ENCODE results near the gene ACOT12.
A peak's percentile ranks its signal among the peaks of the same experiment; 100 is the strongest.

Gene ACOT12

GRCh38 chr5:81398741-81399140 lies 4.8 kb upstream of the ACOT12 start:
- Histone ChIP-seq H3K36me3 (ENCODE audit: control insufficient read depth in 1 of 2, insufficient read depth in 2 of 2, low read length in 2 of 2) (no peaks in the 10 kb centered on the region), H3K27ac (ENCODE audit: low read length) (no peak overlapping the region), H3K4me1 (ENCODE audit: control insufficient read depth in 1 of 2, insufficient read depth in 2 of 2, low read length in 2 of 2) (peaks cover 0 to 5% of the 10 kb centered on the region in 2 donors), H3K9me3 (ENCODE audit: control insufficient read depth in 1 of 2, low read length in 2 of 2) (peaks cover 0 to 3% of the 10 kb centered on the region in 2 donors), H3K27me3 (ENCODE audit: low read depth, low read length) (peaks cover 4% of the 10 kb centered on the region), H3K4me3 (ENCODE audit: low read depth in 1 of 2, low read length in 2 of 2) (no peak overlapping the region)

DNA sequence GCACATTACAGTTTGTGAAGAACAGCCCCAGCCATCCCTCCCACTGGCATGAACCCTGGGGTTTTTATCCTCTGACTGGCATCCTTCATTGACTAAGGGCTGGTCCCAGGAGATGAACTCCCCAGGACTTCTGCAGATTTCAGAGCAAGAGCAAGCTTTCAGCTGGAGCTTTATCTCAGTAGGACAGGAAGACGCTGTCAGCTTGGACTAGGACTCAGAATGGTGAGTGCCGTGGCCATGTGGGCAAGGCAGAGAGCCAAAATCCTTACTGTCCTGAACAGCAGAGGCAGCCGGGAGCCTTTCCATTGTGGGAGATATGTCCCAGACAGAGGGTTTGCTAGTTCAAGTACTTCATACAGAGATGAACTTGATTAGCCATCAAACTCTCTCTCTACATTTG lies 3.2 kb upstream of the ACOT12 start:
- peaks cover 0 to 3% of the 10 kb centered on the region in 2 donors for H3K9me3 ChIP-seq (ENCODE audit: control insufficient read depth in 1 of 2, low read length in 2 of 2)

DNA sequence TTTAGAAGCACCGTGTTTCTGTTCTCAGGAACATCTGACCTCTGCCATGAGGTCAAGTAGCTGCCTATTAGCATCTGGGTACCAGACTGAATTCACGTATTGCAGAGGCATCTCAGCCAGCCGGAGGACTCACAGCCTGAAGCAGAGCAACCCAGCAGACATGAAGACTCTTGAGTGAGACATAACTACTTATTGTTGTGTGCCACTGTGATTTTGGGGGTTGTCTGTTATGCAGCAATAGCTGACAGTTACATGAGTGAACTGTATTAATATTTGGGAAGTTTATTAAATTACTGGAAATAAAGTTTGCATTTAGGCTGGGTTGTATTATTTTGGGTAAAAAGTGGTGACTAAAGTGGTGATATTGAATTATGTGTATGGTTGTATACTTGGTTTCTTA lies 1.3 kb upstream of the ACOT12 start:
- Histone ChIP-seq H3K36me3 (ENCODE audit: control insufficient read depth in 1 of 2, insufficient read depth in 2 of 2, low read length in 2 of 2) (no peaks in the 10 kb centered on the region), H3K4me1 (ENCODE audit: control insufficient read depth in 1 of 2, insufficient read depth in 2 of 2, low read length in 2 of 2) (peaks cover 0 to 5% of the 10 kb centered on the region in 2 donors), H3K27me3 (ENCODE audit: low read depth, low read length) (peaks cover 4% of the 10 kb centered on the region), H3K4me3 (ENCODE audit: low read depth in 1 of 2, low read length in 2 of 2) (no peak overlapping the region), H3K27ac (ENCODE audit: low read length) (no peak overlapping the region), H3K9me3 (ENCODE audit: control insufficient read depth in 1 of 2, low read length in 2 of 2) (peaks cover 0 to 3% of the 10 kb centered on the region in 2 donors)

More for the DNA sequence above, 3.2 kb upstream of the ACOT12 start:
- Histone ChIP-seq H3K4me3 (ENCODE audit: low read depth in 1 of 2, low read length in 2 of 2) (no peak overlapping the region), H3K36me3 (ENCODE audit: control insufficient read depth in 1 of 2, insufficient read depth in 2 of 2, low read length in 2 of 2) (no peaks in the 10 kb centered on the region), H3K27me3 (ENCODE audit: low read depth, low read length) (peaks cover 4% of the 10 kb centered on the region), H3K27ac (ENCODE audit: low read length) (no peak overlapping the region), H3K4me1 (ENCODE audit: control insufficient read depth in 1 of 2, insufficient read depth in 2 of 2, low read length in 2 of 2) (peaks cover 0 to 5% of the 10 kb centered on the region in 2 donors)

GRCh38 chr5:81393430-81393782 lies 528 bp downstream of the ACOT12 start:
- Histone ChIP-seq H3K4me1 (ENCODE audit: control insufficient read depth in 1 of 2, insufficient read depth in 2 of 2, low read length in 2 of 2) (peaks cover 0 to 5% of the 10 kb centered on the region in 2 donors), H3K9me3 (ENCODE audit: control insufficient read depth in 1 of 2, low read length in 2 of 2) (peaks cover 0 to 3% of the 10 kb centered on the region in 2 donors), H3K4me3 (ENCODE audit: low read depth in 1 of 2, low read length in 2 of 2) (peak overlapping the region in 1 of 2 donors; percentile 62), H3K27ac (ENCODE audit: low read length) (no peak overlapping the region), H3K27me3 (ENCODE audit: low read depth, low read length) (peaks cover 4% of the 10 kb centered on the region), H3K36me3 (ENCODE audit: control insufficient read depth in 1 of 2, insufficient read depth in 2 of 2, low read length in 2 of 2) (no peaks in the 10 kb centered on the region)

DNA sequence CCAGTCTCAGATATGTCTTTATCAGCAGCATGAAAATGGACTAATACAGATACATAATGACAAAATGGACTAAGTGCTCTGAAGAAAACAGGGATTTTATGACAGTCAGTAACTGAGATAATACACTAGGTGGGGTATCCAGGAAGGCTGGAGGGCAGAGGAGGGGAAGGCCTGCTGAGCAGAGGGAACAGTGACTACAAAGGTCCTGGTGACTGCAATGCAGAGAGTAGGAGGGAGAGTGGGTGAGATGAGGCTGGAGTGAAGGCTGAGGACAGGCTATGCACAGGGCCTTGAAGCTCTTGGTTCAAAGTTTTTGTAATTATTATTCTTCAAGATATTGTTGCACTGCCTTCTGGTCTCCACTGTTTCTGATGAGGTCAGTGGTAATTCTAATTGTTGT lies 4.9 kb downstream of the ACOT12 start:
- Histone ChIP-seq H3K4me1 (ENCODE audit: control insufficient read depth in 1 of 2, insufficient read depth in 2 of 2, low read length in 2 of 2) (peaks cover 0 to under 1% of the 10 kb centered on the region in 2 donors), H3K36me3 (ENCODE audit: control insufficient read depth in 1 of 2, insufficient read depth in 2 of 2, low read length in 2 of 2) (no peaks in the 10 kb centered on the region), H3K27me3 (ENCODE audit: low read depth, low read length) (no peaks in the 10 kb centered on the region), H3K27ac (ENCODE audit: low read length) (no peak overlapping the region), H3K9me3 (ENCODE audit: control insufficient read depth in 1 of 2, low read length in 2 of 2) (no peaks in the 10 kb centered on the region), H3K4me3 (ENCODE audit: low read depth in 1 of 2, low read length in 2 of 2) (no peak overlapping the region)

DNA sequence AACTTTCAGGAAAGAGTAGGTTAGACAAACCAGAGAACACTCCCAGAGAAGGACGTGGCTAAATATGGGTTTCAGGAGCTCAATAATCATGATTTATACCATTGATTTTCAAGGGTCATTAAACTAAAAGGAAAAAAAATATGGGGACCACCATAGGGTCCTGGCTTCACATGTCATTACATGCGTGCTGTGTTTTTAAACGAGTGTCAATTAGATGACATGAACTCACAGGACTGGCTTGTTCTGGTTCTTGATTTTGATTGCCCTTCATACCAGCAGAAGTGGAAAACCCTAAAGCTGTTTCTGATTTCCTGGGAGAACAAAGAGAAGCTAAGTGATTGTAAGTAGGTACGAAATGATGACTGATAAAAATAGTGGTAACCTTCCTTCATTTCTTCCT lies 5.8 kb downstream of the ACOT12 start:
- no peak overlapping the region for H3K4me3 ChIP-seq (ENCODE audit: low read depth in 1 of 2, low read length in 2 of 2)
- H3K4me1 ChIP-seq (ENCODE audit: control insufficient read depth in 1 of 2, insufficient read depth in 2 of 2, low read length in 2 of 2), result no peaks in the 10 kb centered on the region
- no peaks in the 10 kb centered on the region for H3K36me3 ChIP-seq (ENCODE audit: control insufficient read depth in 1 of 2, insufficient read depth in 2 of 2, low read length in 2 of 2)
- no peak overlapping the region for H3K27ac ChIP-seq (ENCODE audit: low read length)
- no peaks in the 10 kb centered on the region for H3K9me3 ChIP-seq (ENCODE audit: control insufficient read depth in 1 of 2, low read length in 2 of 2)
- H3K27me3 ChIP-seq (ENCODE audit: low read depth, low read length), result no peaks in the 10 kb centered on the region

DNA sequence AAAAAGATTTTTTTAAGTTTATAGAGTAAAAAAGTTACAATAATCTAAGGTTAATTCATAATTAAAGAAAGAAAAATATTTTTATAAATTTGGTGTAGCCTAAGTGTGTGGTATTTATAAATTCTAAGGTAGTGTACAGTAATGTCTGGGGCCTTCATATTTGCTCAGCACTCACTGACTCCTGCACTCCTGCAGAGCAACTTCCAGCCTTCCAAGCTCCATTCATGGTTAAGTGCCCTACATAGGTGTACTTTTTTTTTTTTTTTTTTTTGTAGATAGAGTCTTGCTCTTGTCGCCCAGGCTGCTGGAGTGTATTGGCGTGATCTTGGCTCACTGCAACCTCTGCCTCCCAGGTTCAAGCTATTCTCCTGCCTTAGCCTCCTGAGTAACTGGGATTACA lies 10.1 kb downstream of the ACOT12 start:
- Histone ChIP-seq H3K27ac (ENCODE audit: low read length) (no peak overlapping the region), H3K9me3 (ENCODE audit: control insufficient read depth in 1 of 2, low read length in 2 of 2) (no peaks in the 10 kb centered on the region), H3K36me3 (ENCODE audit: control insufficient read depth in 1 of 2, insufficient read depth in 2 of 2, low read length in 2 of 2) (no peaks in the 10 kb centered on the region), H3K4me3 (ENCODE audit: low read depth in 1 of 2, low read length in 2 of 2) (no peak overlapping the region), H3K4me1 (ENCODE audit: control insufficient read depth in 1 of 2, insufficient read depth in 2 of 2, low read length in 2 of 2) (no peaks in the 10 kb centered on the region), H3K27me3 (ENCODE audit: low read depth, low read length) (no peaks in the 10 kb centered on the region)

- Histone ChIP-seq H3K4me1 (ENCODE audit: control insufficient read depth in 1 of 2, insufficient read depth in 2 of 2, low read length in 2 of 2) (no peaks in the 10 kb centered on the region), H3K4me3 (ENCODE audit: low read depth in 1 of 2, low read length in 2 of 2) (no peak overlapping the region), H3K9me3 (ENCODE audit: control insufficient read depth in 1 of 2, low read length in 2 of 2) (no peaks in the 10 kb centered on the region), H3K27ac (ENCODE audit: low read length) (no peak overlapping the region), H3K27me3 (ENCODE audit: low read depth, low read length) (no peaks in the 10 kb centered on the region), H3K36me3 (ENCODE audit: control insufficient read depth in 1 of 2, insufficient read depth in 2 of 2, low read length in 2 of 2) (no peaks in the 10 kb centered on the region)
These were observed 22.5 kb downstream of the ACOT12 start for GRCh38 chr5:81371354-81371876.

DNA sequence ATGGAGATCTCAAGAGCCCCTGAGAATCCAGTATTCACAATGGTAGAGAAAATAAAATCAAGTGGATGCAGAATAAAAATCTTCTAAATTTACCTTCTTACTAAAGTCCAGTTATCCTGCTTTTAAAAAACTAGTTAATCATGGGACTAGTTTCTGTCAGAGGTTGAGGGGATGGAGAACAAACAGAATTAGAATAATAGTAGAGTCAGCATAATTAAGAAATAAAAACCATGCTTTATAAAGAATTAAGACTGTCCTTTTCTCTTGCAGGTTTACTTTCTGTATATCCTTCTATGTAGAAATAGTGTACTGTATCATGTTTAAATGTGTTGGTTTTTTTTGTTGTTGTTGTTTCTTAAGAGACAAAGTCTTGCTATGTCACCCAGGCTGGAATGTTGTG lies 23.0 kb downstream of the ACOT12 start:
- H3K36me3 ChIP-seq (ENCODE audit: control insufficient read depth in 1 of 2, insufficient read depth in 2 of 2, low read length in 2 of 2), result no peaks in the 10 kb centered on the region
- H3K4me3 ChIP-seq (ENCODE audit: low read depth in 1 of 2, low read length in 2 of 2), result no peak overlapping the region
- no peaks in the 10 kb centered on the region for H3K4me1 ChIP-seq (ENCODE audit: control insufficient read depth in 1 of 2, insufficient read depth in 2 of 2, low read length in 2 of 2)
- no peaks in the 10 kb centered on the region for H3K9me3 ChIP-seq (ENCODE audit: control insufficient read depth in 1 of 2, low read length in 2 of 2)
- H3K27ac ChIP-seq (ENCODE audit: low read length), result no peak overlapping the region
- H3K27me3 ChIP-seq (ENCODE audit: low read depth, low read length), result no peaks in the 10 kb centered on the region

GRCh38 chr5:81365541-81365940 lies 28.4 kb downstream of the ACOT12 start:
- Histone ChIP-seq H3K9me3 (ENCODE audit: control insufficient read depth in 1 of 2, low read length in 2 of 2) (no peaks in the 10 kb centered on the region), H3K27me3 (ENCODE audit: low read depth, low read length) (no peaks in the 10 kb centered on the region), H3K4me1 (ENCODE audit: control insufficient read depth in 1 of 2, insufficient read depth in 2 of 2, low read length in 2 of 2) (no peaks in the 10 kb centered on the region)

GRCh38 chr5:81363093-81363871 lies 30.7 kb downstream of the ACOT12 start:
- no peaks in the 10 kb centered on the region for H3K27me3 ChIP-seq (ENCODE audit: low read depth, low read length)
- H3K27ac ChIP-seq (ENCODE audit: low read length), result no peak overlapping the region
- H3K36me3 ChIP-seq (ENCODE audit: control insufficient read depth in 1 of 2, insufficient read depth in 2 of 2, low read length in 2 of 2), result no peaks in the 10 kb centered on the region
- no peak overlapping the region for H3K4me3 ChIP-seq (ENCODE audit: low read depth in 1 of 2, low read length in 2 of 2)
- H3K9me3 ChIP-seq (ENCODE audit: control insufficient read depth in 1 of 2, low read length in 2 of 2), result no peaks in the 10 kb centered on the region
- H3K4me1 ChIP-seq (ENCODE audit: control insufficient read depth in 1 of 2, insufficient read depth in 2 of 2, low read length in 2 of 2), result no peaks in the 10 kb centered on the region

More at GRCh38 chr5:81365541-81365940, 28.4 kb downstream of the ACOT12 start:
- Histone ChIP-seq H3K4me3 (ENCODE audit: low read depth in 1 of 2, low read length in 2 of 2) (no peak overlapping the region), H3K27ac (ENCODE audit: low read length) (no peak overlapping the region), H3K36me3 (ENCODE audit: control insufficient read depth in 1 of 2, insufficient read depth in 2 of 2, low read length in 2 of 2) (no peaks in the 10 kb centered on the region)

DNA sequence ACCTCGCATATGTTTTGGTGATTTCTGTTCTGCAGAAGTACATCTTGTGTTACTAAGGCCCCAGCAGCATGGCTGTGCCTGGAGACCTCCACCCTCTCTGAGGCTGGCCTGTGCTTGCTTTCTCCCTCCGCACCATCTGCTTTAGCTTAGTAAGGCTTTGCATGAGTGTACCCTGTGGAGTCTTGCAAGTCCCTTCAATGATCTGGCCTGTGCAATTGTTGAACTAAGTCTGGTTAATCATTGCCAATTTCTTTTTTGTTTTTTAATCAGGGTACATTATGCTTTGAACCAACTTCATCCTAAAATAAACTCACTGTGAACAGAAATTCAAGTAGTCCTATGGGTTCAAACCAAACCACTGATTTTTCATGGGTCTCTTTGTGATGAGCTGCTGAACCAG lies 32.3 kb downstream of the ACOT12 start:
- no peaks in the 10 kb centered on the region for H3K9me3 ChIP-seq (ENCODE audit: control insufficient read depth in 1 of 2, low read length in 2 of 2)
- H3K4me1 ChIP-seq (ENCODE audit: control insufficient read depth in 1 of 2, insufficient read depth in 2 of 2, low read length in 2 of 2), result no peaks in the 10 kb centered on the region
- no peaks in the 10 kb centered on the region for H3K27me3 ChIP-seq (ENCODE audit: low read depth, low read length)
- no peak overlapping the region for H3K4me3 ChIP-seq (ENCODE audit: low read depth in 1 of 2, low read length in 2 of 2)
- no peak overlapping the region for H3K27ac ChIP-seq (ENCODE audit: low read length)
- no peaks in the 10 kb centered on the region for H3K36me3 ChIP-seq (ENCODE audit: control insufficient read depth in 1 of 2, insufficient read depth in 2 of 2, low read length in 2 of 2)
